Measurements from ENCODE around the gene PHF1.
A peak's percentile ranks its signal among the peaks of the same experiment; 100 is the strongest.

The PHF1 gene

DNA sequence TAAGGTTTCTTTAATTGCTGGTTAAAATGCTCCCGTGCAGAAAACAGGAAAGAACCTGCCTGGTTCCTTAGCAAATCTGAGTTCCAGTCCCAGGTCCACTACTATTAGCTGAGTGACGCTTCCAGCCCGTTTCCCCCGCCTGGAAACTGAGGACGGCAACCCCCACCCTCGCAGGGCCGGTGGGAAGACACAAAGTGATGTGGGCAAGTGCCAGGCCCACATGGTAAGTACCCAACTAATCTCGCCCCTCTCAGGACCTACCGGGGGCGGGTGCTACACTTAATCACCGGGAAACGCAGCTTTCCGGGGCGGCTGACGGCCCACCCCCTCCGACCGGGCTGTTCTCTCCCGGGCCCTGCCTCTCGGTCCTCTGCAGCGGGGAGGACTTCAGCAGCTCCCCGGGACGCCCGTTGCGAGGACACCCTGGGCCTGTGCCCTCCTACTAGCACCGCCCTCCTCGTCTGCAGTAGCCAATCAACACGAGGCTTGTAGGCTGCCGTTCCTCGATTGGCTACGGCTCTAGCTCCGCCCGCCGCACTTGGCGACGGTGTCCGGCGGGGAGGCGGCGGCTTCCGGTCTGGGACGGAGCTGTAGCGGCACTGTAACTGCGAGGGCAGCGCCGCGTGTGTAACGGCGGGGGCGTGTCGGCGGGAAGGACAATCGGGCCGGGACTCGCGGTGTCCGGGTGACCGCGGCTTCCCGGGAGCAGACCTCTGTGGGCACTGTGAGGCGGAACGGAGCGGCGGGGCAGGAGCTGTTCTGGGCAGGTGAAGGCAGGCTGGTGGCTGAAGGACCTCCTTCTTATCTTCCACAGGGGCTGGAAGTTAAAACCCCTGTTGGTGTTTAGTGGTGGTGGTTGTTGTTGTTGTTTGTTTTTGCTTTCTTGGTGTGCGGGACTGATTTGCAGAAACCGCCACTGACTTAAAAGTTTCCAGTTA is 43.5 kb downstream of the PHF1 start, which contains the start of gene ZBTB9:
Gene ZBTB9 (plus strand): TSS at position 568 of the 938 bp plus-strand sequence. CDS start 525 bp downstream, outside the sequence.
- peak; percentile 80 for DNase-seq (ENCODE audit: low read depth, low spot score)

DNA sequence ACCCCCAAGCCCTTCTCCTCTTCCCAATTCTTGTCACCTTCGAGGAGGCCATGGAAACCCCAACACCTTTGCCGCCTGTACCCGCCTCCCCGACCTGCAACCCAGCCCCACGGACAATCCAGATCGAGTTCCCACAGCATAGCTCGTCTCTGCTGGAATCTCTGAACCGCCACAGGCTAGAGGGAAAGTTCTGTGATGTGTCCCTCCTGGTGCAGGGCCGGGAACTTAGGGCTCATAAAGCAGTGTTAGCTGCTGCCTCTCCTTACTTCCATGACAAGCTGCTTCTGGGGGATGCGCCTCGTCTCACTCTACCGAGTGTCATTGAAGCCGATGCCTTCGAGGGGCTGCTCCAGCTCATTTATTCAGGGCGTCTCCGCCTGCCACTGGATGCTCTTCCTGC is 44.2 kb downstream of the PHF1 start:
- DNase-seq (ENCODE audit: low read depth, low spot score) = no peak

DNA sequence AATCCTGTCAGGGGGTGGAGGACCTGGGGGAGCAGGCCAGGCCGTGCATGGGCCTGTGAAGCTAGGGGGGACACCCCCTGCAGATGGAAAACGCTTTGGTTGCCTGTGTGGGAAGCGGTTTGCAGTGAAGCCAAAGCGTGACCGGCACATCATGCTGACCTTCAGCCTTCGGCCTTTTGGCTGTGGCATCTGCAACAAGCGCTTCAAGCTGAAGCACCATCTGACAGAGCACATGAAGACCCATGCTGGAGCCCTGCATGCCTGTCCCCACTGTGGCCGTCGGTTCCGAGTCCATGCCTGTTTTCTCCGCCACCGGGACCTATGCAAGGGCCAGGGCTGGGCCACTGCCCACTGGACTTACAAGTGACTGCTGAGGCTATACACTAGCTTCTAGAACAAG is 45.3 kb downstream of the PHF1 start:
- DNase-seq (ENCODE audit: low read depth, low spot score) = no peak

DNA sequence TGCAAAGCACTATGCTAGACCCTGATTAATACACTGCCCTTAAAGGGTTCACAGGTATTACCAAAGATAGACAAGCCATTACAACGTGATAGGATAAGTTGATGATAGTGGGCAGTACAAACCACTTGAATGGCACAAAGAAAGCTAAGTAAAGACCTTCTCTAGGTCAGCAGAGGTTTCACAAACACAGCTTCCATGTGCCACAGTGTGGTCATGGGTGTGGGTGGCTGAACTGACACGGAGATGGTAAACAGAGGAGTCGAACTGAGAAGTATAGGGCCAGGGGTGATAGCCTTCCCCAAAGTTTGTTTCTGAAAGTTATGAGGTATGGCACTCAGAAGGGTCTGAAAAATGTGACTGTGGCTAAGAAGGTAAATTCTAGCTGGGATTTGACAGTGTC is 47.9 kb downstream of the PHF1 start:
- DNase-seq (ENCODE audit: low read depth, low spot score) = no peak

DNA sequence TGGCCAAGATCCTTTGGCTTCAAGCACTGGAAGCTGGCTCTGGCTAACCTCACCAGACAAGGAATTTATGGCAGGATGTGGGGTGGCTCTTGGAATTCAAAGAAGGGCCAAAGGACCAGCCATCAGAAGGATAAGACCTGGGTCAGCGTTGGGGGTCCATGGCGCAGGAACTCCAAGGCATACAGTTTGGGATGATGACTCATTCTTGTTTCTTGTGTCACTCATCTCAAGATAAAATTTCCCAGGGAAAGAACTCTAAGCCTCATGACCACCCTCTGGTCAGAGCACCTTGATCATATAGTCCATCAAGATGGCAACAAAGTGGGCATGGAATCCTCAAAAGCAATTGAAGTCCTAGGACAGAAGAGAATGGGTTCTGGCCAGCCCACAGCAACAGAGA is 48.4 kb downstream of the PHF1 start:
- no peak for DNase-seq (ENCODE audit: low read depth, low spot score)
